Breast epithelium (tissue), 3 donors: ENCODE data around the gene CNTD1.

Experiments used
- CTCF ChIP-seq, 3 donors: fragments of 450-650 bp; IDR thresholded peaks; one replicate each; pipeline ENCODE4 v1.5.1; 2016 to 2017; ENCODE audit warnings: antibody characterized with exemption in 3 of 3, mild to moderate bottlenecking in 3 of 3, moderate library complexity in 3 of 3
- POLR2A ChIP-seq: fragments of 450-650 bp; IDR thresholded peaks from one replicate; pipeline ENCODE4 v1.6.1; 2016; ENCODE audit warnings: antibody characterized with exemption, mild to moderate bottlenecking, moderate library complexity
- POLR2AphosphoS5 ChIP-seq, 3 donors: sonication (generic); formaldehyde crosslinking; IDR thresholded peaks; one replicate each; pipeline ENCODE4 v1.6.1; 2017; ENCODE audit warnings: antibody characterized with exemption in 3 of 3

- TF ChIP-seq CTCF (IDR thresholded peaks at IDR 0.05), result no peak
- no peak for TF ChIP-seq POLR2AphosphoS5 (IDR thresholded peaks at IDR 0.05)
- TF ChIP-seq POLR2A, result no peak
Measured at GRCh38 chr17:42818379-42818778, 19.7 kb downstream of the CNTD1 start.
